ENCODE data around the gene NR3C2. TPM values are rescaled to one million over a fixed set of nuclear protein-coding genes. Genes with fewer than 3 reads are reported as not detected.

NR3C2 gene
- polyA plus RNA-seq, 1 of the 3 experiments (the other 2 are of a cell fraction), result 0.02 TPM

DNA sequence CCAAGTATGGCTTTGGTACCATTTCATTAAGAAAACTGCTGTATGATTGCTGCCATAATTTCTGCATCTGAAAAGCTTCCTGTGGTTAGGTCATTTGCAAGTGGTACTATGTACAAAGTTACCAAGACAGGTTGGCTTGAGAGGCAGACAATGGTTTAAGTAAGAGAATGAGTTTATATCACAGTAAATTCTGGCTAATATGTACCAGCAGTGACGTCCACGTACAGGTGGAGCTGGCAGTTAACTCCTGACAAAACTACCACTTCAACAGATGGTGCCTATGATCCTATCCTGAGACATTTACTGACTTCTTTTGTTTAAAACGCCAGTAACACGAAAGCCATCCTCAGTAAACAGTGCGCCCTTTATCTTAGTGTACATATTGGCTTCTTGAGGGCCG, 198.4 kb downstream of the NR3C2 start:
- H3K9ac ChIP-seq, result no peak overlapping the region
- TF ChIP-seq RXRA (IDR thresholded peaks at IDR 0.05; ENCODE audit: borderline replicate concordance, low read depth), result no peak
- no peak for DNase-seq
- no peaks in the 10 kb centered on the region for H3K27me3 ChIP-seq (ENCODE audit: insufficient read depth)
- H3K36me3 ChIP-seq (replicated peaks in 1 of 2; ENCODE audit: control insufficient read depth in 1 of 2, insufficient read depth in 2 of 2, low read length in 1 of 2), result no peaks in the 10 kb centered on the region
- 57% methylated on average over 6 of the region's 6 CpGs for WGBS (ENCODE audit: low lambda C conversion rate)
- H3K27ac ChIP-seq (ENCODE audit: low read depth in 2 of 2, low read length in 1 of 2), result no peak overlapping the region
- CTCF ChIA-PET, result interaction anchor here (1.2 to 1.4 kb wide), 3 partner anchors 9 to 19 kb away, joined by 3 read pairs; no protein-coding TSS in a partner anchor
- POLR2A ChIA-PET, result no interaction called here
- H3K4me2 ChIP-seq, result no peak overlapping the region
- no peaks in the 10 kb centered on the region; a peak in 1 of 4 replicates for H3K4me1 ChIP-seq (ENCODE audit: control insufficient read depth in 1 of 2, insufficient read depth in 2 of 2, low read depth in 1 of 2, low read length in 1 of 2)
- H2AFZ ChIP-seq (ENCODE audit: low read depth), result no peak overlapping the region
- H3K4me3 ChIP-seq (ENCODE audit: low read depth in 2 of 2, low read length in 1 of 2), result no peak overlapping the region
- H4K20me1 ChIP-seq (ENCODE audit: insufficient read depth), result no peaks in the 10 kb centered on the region
- no peaks in the 10 kb centered on the region for H3K79me2 ChIP-seq (ENCODE audit: insufficient read depth)
- H3K9me2 ChIP-seq, result no peaks in the 10 kb centered on the region
- H3F3A ChIP-seq (replicated peaks; ENCODE audit: insufficient read depth), result no peaks in the 10 kb centered on the region
- H3K9me3 ChIP-seq, result no peaks in the 10 kb centered on the region

DNA sequence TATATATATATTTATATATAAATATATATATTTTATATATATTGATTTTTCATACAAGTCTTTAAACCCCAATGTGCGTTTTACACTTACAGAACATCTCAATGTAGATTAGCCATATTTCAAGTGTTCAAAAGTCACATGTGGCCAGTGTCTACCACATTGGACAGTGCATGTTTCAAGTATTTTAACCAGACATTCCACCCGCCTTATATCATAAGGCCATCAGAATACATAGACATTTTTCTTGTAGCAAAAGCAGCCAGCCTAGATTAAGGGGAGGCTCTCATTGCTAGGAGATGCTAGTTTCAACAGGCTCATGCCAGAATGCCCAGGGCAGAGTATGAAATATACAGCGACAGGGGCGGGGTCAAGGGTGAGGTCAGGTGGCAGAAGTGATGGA, 202.0 kb downstream of the NR3C2 start:
- WGBS (ENCODE audit: low lambda C conversion rate), result 64% methylated on average over 4 of the region's 4 CpGs
- CTCF ChIA-PET, result interaction anchor here (0.7 kb wide), 1 partner anchor 292 kb away, joined by 3 read pairs; no protein-coding TSS in a partner anchor

More for the DNA sequence above, 202.0 kb downstream of the NR3C2 start:
- H3K9ac ChIP-seq, result no peak overlapping the region
- H3K27ac ChIP-seq (ENCODE audit: low read depth in 2 of 2, low read length in 1 of 2), result no peak overlapping the region
- H3F3A ChIP-seq (replicated peaks; ENCODE audit: insufficient read depth), result no peaks in the 10 kb centered on the region
- H3K4me2 ChIP-seq, result no peak overlapping the region
- no peaks in the 10 kb centered on the region for H3K36me3 ChIP-seq (replicated peaks in 1 of 2; ENCODE audit: control insufficient read depth in 1 of 2, insufficient read depth in 2 of 2, low read length in 1 of 2)
- peaks cover 0 to 3% of the 10 kb centered on the region in 2 experiments; a peak in 2 of 4 replicates for H3K4me1 ChIP-seq (ENCODE audit: control insufficient read depth in 1 of 2, insufficient read depth in 2 of 2, low read depth in 1 of 2, low read length in 1 of 2)
- POLR2A ChIA-PET, result no interaction called here
- no peaks in the 10 kb centered on the region for H3K79me2 ChIP-seq (ENCODE audit: insufficient read depth)
- no peaks in the 10 kb centered on the region for H3K9me2 ChIP-seq
- no peaks in the 10 kb centered on the region for H3K27me3 ChIP-seq (ENCODE audit: insufficient read depth)
- no peak overlapping the region for H3K4me3 ChIP-seq (ENCODE audit: low read depth in 2 of 2, low read length in 1 of 2)
- DNase-seq, result no peak
- no peak overlapping the region for H2AFZ ChIP-seq (ENCODE audit: low read depth)
- H3K9me3 ChIP-seq, result no peaks in the 10 kb centered on the region
- TF ChIP-seq RAD21 (IDR thresholded peaks at IDR 0.05; ENCODE audit: low read length) (no peak), SMC3 (IDR thresholded peaks at IDR 0.05; ENCODE audit: low read depth, low read length) (no peak), RXRA (IDR thresholded peaks at IDR 0.05; ENCODE audit: borderline replicate concordance, low read depth) (no peak), RFX5 (IDR thresholded peaks at IDR 0.05; ENCODE audit: low read length) (no peak), TEAD4 (IDR thresholded peaks at IDR 0.05; ENCODE audit: borderline replicate concordance, insufficient read depth) (no peak), MEF2A (IDR thresholded peaks at IDR 0.05; ENCODE audit: borderline replicate concordance, low read depth) (no peak), GATA2 (CRISPR knock-in tag; IDR thresholded peaks at IDR 0.05) (no peak), NRF1 (IDR thresholded peaks at IDR 0.05; ENCODE audit: low read depth, low read length) (no peak), NFIC (IDR thresholded peaks at IDR 0.05; ENCODE audit: borderline replicate concordance) (no peak), MXI1 (IDR thresholded peaks at IDR 0.05; ENCODE audit: low read depth, low read length) (no peak), EZH2phosphoT487 (IDR thresholded peaks at IDR 0.05; ENCODE audit: borderline replicate concordance, low read depth) (no peak), FOXJ3 (CRISPR knock-in tag; IDR thresholded peaks at IDR 0.05) (no peak), SIN3A (IDR thresholded peaks at IDR 0.05; ENCODE audit: borderline replicate concordance, low read depth, low read length) (no peak), FOXM1 (IDR thresholded peaks at IDR 0.05; ENCODE audit: low read depth) (no peak)
- TF ChIP-seq, protein P1, sequence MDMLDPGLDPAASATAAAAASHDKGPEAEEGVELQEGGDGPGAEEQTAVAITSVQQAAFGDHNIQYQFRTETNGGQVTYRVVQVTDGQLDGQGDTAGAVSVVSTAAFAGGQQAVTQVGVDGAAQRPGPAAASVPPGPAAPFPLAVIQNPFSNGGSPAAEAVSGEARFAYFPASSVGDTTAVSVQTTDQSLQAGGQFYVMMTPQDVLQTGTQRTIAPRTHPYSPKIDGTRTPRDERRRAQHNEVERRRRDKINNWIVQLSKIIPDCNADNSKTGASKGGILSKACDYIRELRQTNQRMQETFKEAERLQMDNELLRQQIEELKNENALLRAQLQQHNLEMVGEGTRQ (IDR thresholded peaks at IDR 0.05; ENCODE audit: borderline replicate concordance, low read depth, low read length), result no peak
- TF ChIP-seq, protein P2, sequence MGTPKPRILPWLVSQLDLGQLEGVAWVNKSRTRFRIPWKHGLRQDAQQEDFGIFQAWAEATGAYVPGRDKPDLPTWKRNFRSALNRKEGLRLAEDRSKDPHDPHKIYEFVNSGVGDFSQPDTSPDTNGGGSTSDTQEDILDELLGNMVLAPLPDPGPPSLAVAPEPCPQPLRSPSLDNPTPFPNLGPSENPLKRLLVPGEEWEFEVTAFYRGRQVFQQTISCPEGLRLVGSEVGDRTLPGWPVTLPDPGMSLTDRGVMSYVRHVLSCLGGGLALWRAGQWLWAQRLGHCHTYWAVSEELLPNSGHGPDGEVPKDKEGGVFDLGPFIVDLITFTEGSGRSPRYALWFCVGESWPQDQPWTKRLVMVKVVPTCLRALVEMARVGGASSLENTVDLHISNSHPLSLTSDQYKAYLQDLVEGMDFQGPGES (IDR thresholded peaks at IDR 0.05; ENCODE audit: low read depth, low read length), result no peak
- TF ChIP-seq, protein P3, sequence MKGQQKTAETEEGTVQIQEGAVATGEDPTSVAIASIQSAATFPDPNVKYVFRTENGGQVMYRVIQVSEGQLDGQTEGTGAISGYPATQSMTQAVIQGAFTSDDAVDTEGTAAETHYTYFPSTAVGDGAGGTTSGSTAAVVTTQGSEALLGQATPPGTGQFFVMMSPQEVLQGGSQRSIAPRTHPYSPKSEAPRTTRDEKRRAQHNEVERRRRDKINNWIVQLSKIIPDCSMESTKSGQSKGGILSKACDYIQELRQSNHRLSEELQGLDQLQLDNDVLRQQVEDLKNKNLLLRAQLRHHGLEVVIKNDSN (IDR thresholded peaks at IDR 0.05; ENCODE audit: borderline replicate concordance, low read depth), result no peak
- no peaks in the 10 kb centered on the region for H4K20me1 ChIP-seq (ENCODE audit: insufficient read depth)

Data from SK-N-SH (cell line).